A673 (cell line): Measurements from ENCODE around the gene POPDC2.

Experiments used
- CTCF ChIP-seq: fragments of 300-800, 200-600 bp; sonication (generic); conservative IDR thresholded peaks from 2 replicates; pipeline ENCODE4 v1.5.1; 2017; ENCODE audit warnings: low read depth, mild to moderate bottlenecking, antibody characterized with exemption, low read length, moderate library complexity, mixed read lengths
- EZH2 ChIP-seq: fragments of 200-600 bp; sonication (generic); IDR thresholded peaks from 2 replicates; pipeline ENCODE4 v1.6.1; 2017; ENCODE audit warnings: borderline replicate concordance, low read depth, mild to moderate bottlenecking, mixed read lengths, antibody characterized with exemption, low read length; ENCODE audit not compliant: poor library complexity, severe bottlenecking

- TF ChIP-seq CTCF (no peak), EZH2 (no peak)
Measured at GRCh38 chr3:119630880-119631329, 29.5 kb downstream of the POPDC2 start.
